Liver (tissue), 9 donors: ENCODE data around the gene FBN1. TPM values are rescaled to one million over a fixed set of nuclear protein-coding genes. Genes with fewer than 3 reads are reported as not detected.

ENCODE experiments used
- DNase-seq: peaks from one replicate; pipeline ENCODE4 v3.0.0-alpha.2; 2017; ENCODE audit warnings: low spot score
- H3K27ac ChIP-seq, 2 donors: one replicate each; pipeline ENCODE4 v1.7.0; 2013; ENCODE audit warnings: inconsistent platforms in 2 of 2, low read length in 2 of 2, control low read depth in 1 of 2, low read depth in 1 of 2, mild to moderate bottlenecking in 1 of 2
- H3K27me3 ChIP-seq, 4 donors: one replicate each; pipeline versions ENCODE4 v1.6.1 to v1.7.0; 2013; ENCODE audit warnings: low read length in 3 of 4, inconsistent platforms in 1 of 4, mild to moderate bottlenecking in 1 of 4, moderate library complexity in 1 of 4; ENCODE audit not compliant: control insufficient read depth in 4 of 4, insufficient read depth in 4 of 4
- H3K36me3 ChIP-seq, 4 donors: one replicate each; pipeline versions ENCODE4 v1.6.1 to v1.7.0; 2013; ENCODE audit warnings: low read length in 3 of 4, mild to moderate bottlenecking in 3 of 4, low read depth in 1 of 4, moderate library complexity in 1 of 4; ENCODE audit not compliant: control insufficient read depth in 4 of 4, insufficient read depth in 3 of 4
- H3K4me1 ChIP-seq, 4 donors: one replicate each; pipeline versions ENCODE4 v1.6.1 to v1.7.0; 2013; ENCODE audit warnings: low read length in 3 of 4, mild to moderate bottlenecking in 3 of 4, moderate library complexity in 1 of 4; ENCODE audit not compliant: control insufficient read depth in 4 of 4, insufficient read depth in 4 of 4
- H3K4me3 ChIP-seq, 3 donors: one replicate each; pipeline versions ENCODE4 v1.6.1 to v1.7.0; 2013; ENCODE audit warnings: low read length in 3 of 3, control low read depth in 1 of 3, low read depth in 1 of 3, mild to moderate bottlenecking in 1 of 3
- H3K9ac ChIP-seq, 2 donors: one replicate each; pipeline ENCODE4 v1.7.0; 2013; ENCODE audit warnings: low read length in 2 of 2, mild to moderate bottlenecking in 2 of 2, moderate library complexity in 2 of 2, control low read depth in 1 of 2, low read depth in 1 of 2
- H3K9me3 ChIP-seq, 4 donors: one replicate each; pipeline versions ENCODE4 v1.6.1 to v1.7.0; 2013; ENCODE audit warnings: low read length in 3 of 4; ENCODE audit not compliant: control insufficient read depth in 4 of 4
- ATF3 ChIP-seq: IDR thresholded peaks from 2 replicates; pipeline ENCODE4 v1.6.1; 2016; ENCODE audit warnings: antibody characterized with exemption
- CTCF ChIP-seq: fragments of 150-350 bp; IDR thresholded peaks from 2 replicates; pipeline ENCODE4 v1.5.1; 2017; ENCODE audit warnings: improper control_type of control experiment, low read depth, low read length; ENCODE audit not compliant: missing input control
- EGR1 ChIP-seq, 2 donors: IDR thresholded peaks; 2 replicates each; pipeline ENCODE4 v1.6.1; 2016 to 2018; ENCODE audit warnings: antibody characterized with exemption in 2 of 2, low read depth in 2 of 2
- FOXA1 ChIP-seq: IDR thresholded peaks from 2 replicates; pipeline ENCODE4 v1.6.1; 2016; ENCODE audit warnings: antibody characterized with exemption
- FOXA2 ChIP-seq: IDR thresholded peaks from 2 replicates; pipeline ENCODE4 v1.6.1; 2016; ENCODE audit warnings: antibody characterized with exemption
- GABPA ChIP-seq, 2 donors: IDR thresholded peaks in 1 of 2; conservative IDR thresholded peaks in 1 of 2; 2 replicates each; pipeline ENCODE4 v1.6.1; 2016; ENCODE audit warnings: antibody characterized with exemption in 2 of 2, mild to moderate bottlenecking in 1 of 2, moderate library complexity in 1 of 2
- HNF4A ChIP-seq, 2 donors: conservative IDR thresholded peaks; 2 replicates each; pipeline ENCODE4 v1.6.1; 2016; ENCODE audit warnings: antibody characterized with exemption in 2 of 2, mild to moderate bottlenecking in 2 of 2
- HNF4G ChIP-seq: IDR thresholded peaks from 2 replicates; pipeline ENCODE4 v1.6.1; 2016; ENCODE audit warnings: antibody characterized with exemption
- JUND ChIP-seq, 2 donors: IDR thresholded peaks; 2 replicates each; pipeline ENCODE4 v1.6.1; 2016; ENCODE audit warnings: antibody characterized with exemption in 2 of 2
- NR2F2 ChIP-seq: IDR thresholded peaks from 2 replicates; pipeline ENCODE4 v1.6.1; 2016; ENCODE audit warnings: antibody characterized with exemption
- RAD21 ChIP-seq, 2 donors: IDR thresholded peaks; 2 replicates each; pipeline ENCODE4 v1.6.1; 2016; ENCODE audit warnings: antibody characterized with exemption in 2 of 2, mild to moderate bottlenecking in 2 of 2
- RXRA ChIP-seq, 2 donors: IDR thresholded peaks; 2 replicates each; pipeline ENCODE4 v1.6.1; 2017 to 2018; ENCODE audit warnings: antibody characterized with exemption in 2 of 2, mild to moderate bottlenecking in 1 of 2
- SP1 ChIP-seq: IDR thresholded peaks from 2 replicates; pipeline ENCODE4 v1.6.1; 2018; ENCODE audit warnings: antibody characterized with exemption, mild to moderate bottlenecking
- TAF1 ChIP-seq: conservative IDR thresholded peaks from 2 replicates; pipeline ENCODE4 v1.6.1; 2016; ENCODE audit warnings: antibody characterized with exemption, mild to moderate bottlenecking
- YY1 ChIP-seq: IDR thresholded peaks from 2 replicates; pipeline ENCODE4 v1.6.1; 2016; ENCODE audit warnings: antibody characterized with exemption, mild to moderate bottlenecking
- ZBTB33 ChIP-seq: IDR thresholded peaks from 2 replicates; pipeline ENCODE4 v1.6.1; 2016; ENCODE audit warnings: antibody characterized with exemption
- WGBS: extraction: QIAGEN DNeasy Blood & Tissue Kit; methylation state at CpG from one replicate; pipeline ENCODE4 v1.1.7; 2013; 5-methylcytosine and 5-hydroxymethylcytosine counted together
- polyA plus RNA-seq, 2 donors: library from polyadenylated mRNA; stranded (reverse) in 1 of 2; unstranded in 1 of 2; fragments of 200-250 nt in 1 of 2; fragments of >200 nt in 1 of 2; fragmentation: Nextera tagmentation in 1 of 2; extraction: Ambion mirVana in 1 of 2; gene quantifications; one replicate each; pipeline versions ENCODE4 v1.2.1 to v1.2.3, GENCODE V29; 2013 to 2015
- total RNA-seq, 2 donors: library from RNA; depleted of rRNA; stranded (reverse); fragments of >200 nt; gene quantifications; one replicate each; pipeline ENCODE4 v1.2.3, GENCODE V29; 2014
- TF ChIP-seq, protein P1 (sequence below): IDR thresholded peaks from 2 replicates; pipeline ENCODE4 v1.6.1; 2016; ENCODE audit warnings: antibody characterized with exemption
- TF ChIP-seq, protein P2 (sequence below): IDR thresholded peaks from 2 replicates; pipeline ENCODE4 v1.6.1; 2016; ENCODE audit warnings: antibody characterized with exemption, mild to moderate bottlenecking
- donor health status: healthy.
- donor health status: healthy.
- donor health status: healthy.
- donor health status: healthy.
- donor health status: healthy.

The FBN1 gene
- total and polyA plus RNA-seq, 4 donors = 1.3 to 20.1 (median 12.4) TPM

- no peak for TF ChIP-seq GABPA (IDR thresholded peaks at IDR 0.05 in 1 of 2, conservative IDR thresholded peaks at IDR 0.05 in 1 of 2)
- 46% methylated on average over 2 of the region's 2 CpGs for WGBS
- no peaks in the 10 kb centered on the region for H3K4me1 ChIP-seq
- no peaks in the 10 kb centered on the region for H3K9me3 ChIP-seq
- H3K27ac ChIP-seq = no peak overlapping the region
- no peak for DNase-seq
- no peaks in the 10 kb centered on the region for H3K36me3 ChIP-seq
- no peak overlapping the region for H3K4me3 ChIP-seq
- no peak overlapping the region for H3K9ac ChIP-seq
- H3K27me3 ChIP-seq = no peaks in the 10 kb centered on the region
These were observed 43.0 kb upstream of the FBN1 start for GRCh38 chr15:48688493-48688892.

- Histone ChIP-seq H3K27ac (no peak overlapping the region), H3K9me3 (peaks cover 0 to 3% (median 0%) of the 10 kb centered on the region in 4 donors), H3K4me3 (no peak overlapping the region), H3K27me3 (no peaks in the 10 kb centered on the region), H3K4me1 (no peaks in the 10 kb centered on the region), H3K9ac (no peak overlapping the region), H3K36me3 (no peaks in the 10 kb centered on the region)
- TF ChIP-seq, protein P1, sequence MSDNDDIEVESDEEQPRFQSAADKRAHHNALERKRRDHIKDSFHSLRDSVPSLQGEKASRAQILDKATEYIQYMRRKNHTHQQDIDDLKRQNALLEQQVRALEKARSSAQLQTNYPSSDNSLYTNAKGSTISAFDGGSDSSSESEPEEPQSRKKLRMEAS = no peak
- TF ChIP-seq TAF1 (no peak), CTCF (no peak), ATF3 (no peak), FOXA2 (no peak), SP1 (no peak), NR2F2 (no peak), JUND (IDR thresholded peaks at IDR 0.05) (no peak), FOXA1 (no peak), YY1 (no peak), GABPA (IDR thresholded peaks at IDR 0.05 in 1 of 2, conservative IDR thresholded peaks at IDR 0.05 in 1 of 2) (no peak), HNF4G (no peak), HNF4A (conservative IDR thresholded peaks at IDR 0.05) (no peak), RAD21 (IDR thresholded peaks at IDR 0.05) (no peak), EGR1 (IDR thresholded peaks at IDR 0.05; ENCODE audit: low read depth in 2 of 2) (no peak), ZBTB33 (no peak), RXRA (IDR thresholded peaks at IDR 0.05) (no peak)
- TF ChIP-seq, protein P2, sequence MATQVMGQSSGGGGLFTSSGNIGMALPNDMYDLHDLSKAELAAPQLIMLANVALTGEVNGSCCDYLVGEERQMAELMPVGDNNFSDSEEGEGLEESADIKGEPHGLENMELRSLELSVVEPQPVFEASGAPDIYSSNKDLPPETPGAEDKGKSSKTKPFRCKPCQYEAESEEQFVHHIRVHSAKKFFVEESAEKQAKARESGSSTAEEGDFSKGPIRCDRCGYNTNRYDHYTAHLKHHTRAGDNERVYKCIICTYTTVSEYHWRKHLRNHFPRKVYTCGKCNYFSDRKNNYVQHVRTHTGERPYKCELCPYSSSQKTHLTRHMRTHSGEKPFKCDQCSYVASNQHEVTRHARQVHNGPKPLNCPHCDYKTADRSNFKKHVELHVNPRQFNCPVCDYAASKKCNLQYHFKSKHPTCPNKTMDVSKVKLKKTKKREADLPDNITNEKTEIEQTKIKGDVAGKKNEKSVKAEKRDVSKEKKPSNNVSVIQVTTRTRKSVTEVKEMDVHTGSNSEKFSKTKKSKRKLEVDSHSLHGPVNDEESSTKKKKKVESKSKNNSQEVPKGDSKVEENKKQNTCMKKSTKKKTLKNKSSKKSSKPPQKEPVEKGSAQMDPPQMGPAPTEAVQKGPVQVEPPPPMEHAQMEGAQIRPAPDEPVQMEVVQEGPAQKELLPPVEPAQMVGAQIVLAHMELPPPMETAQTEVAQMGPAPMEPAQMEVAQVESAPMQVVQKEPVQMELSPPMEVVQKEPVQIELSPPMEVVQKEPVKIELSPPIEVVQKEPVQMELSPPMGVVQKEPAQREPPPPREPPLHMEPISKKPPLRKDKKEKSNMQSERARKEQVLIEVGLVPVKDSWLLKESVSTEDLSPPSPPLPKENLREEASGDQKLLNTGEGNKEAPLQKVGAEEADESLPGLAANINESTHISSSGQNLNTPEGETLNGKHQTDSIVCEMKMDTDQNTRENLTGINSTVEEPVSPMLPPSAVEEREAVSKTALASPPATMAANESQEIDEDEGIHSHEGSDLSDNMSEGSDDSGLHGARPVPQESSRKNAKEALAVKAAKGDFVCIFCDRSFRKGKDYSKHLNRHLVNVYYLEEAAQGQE = no peak
- DNase-seq = no peak
- 61% methylated on average over 4 of the region's 4 CpGs for WGBS
These were observed 38.7 kb upstream of the FBN1 start for GRCh38 chr15:48683991-48684765.
